ENCODE data around the gene UBASH3A.

The UBASH3A gene

GRCh38 chr21:42433946-42434551 is 30.3 kb downstream of the UBASH3A start:
- DNase-seq: no peak

DNA sequence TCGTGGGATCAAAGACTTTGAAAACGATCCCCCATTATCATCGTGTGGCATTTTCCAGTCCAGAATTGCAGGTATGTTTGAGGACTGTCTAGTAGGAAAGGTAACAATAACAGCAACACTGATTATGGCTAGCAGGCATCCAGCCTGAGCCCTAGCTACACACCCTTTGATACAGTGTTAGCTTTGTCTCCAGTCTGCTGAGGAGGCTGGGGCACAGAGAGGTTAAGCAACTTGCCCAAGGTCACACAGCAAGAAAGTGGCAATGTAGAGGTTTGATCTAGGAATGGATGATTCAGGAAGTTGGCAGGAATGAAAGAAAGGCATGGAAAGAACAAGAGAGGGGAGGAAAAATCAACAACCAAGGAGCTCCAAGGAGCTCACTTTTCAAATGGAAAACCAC is 31.2 kb downstream of the UBASH3A start:
- DNase-seq: no peak

- no peak for DNase-seq
These were observed 31.7 kb downstream of the UBASH3A start for GRCh38 chr21:42435401-42435800.

GRCh38 chr21:42435833-42436232 is 32.1 kb downstream of the UBASH3A start:
- DNase-seq: no peak

DNA sequence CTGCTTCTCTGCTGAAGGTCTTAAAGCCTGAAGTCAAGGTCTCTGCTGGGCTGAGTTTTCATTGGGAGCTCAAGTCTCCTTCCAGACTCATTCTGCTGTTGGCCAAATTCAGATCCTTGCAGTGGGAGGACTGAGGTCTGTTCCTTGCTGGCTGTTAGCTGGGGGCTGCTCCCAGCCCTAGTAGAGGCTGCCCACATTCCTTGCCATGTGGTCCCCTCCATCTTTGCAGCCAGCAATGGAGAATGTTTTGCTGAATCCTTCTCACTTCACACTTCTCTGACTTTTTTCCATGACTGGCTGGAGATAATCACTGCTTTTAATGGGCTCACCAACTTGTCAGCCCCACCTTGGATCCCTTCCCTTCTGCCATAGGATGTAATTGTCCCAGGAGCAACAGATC is 33.2 kb downstream of the UBASH3A start:
- no peak for DNase-seq

DNA sequence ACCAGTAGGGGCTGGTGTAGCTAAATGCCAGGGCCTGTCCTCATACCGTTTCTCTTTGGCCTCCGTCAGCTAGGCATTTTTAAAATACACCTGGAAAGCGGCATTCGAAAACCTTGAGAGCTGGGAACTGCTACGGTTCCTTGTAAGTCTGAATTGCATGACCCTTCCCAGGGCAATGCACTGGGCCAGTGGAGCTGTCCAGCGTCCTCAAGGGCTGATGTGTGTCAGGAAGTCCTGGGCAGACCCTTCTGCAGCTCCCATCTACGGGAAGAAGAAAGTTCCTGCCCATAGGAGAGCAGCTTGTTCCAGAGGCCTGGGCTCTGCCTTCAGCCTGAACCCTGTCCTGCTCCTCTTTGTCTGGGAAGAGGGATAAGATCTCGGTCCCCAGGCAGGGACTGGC is 34.1 kb downstream of the UBASH3A start:
- no peak for DNase-seq

DNA sequence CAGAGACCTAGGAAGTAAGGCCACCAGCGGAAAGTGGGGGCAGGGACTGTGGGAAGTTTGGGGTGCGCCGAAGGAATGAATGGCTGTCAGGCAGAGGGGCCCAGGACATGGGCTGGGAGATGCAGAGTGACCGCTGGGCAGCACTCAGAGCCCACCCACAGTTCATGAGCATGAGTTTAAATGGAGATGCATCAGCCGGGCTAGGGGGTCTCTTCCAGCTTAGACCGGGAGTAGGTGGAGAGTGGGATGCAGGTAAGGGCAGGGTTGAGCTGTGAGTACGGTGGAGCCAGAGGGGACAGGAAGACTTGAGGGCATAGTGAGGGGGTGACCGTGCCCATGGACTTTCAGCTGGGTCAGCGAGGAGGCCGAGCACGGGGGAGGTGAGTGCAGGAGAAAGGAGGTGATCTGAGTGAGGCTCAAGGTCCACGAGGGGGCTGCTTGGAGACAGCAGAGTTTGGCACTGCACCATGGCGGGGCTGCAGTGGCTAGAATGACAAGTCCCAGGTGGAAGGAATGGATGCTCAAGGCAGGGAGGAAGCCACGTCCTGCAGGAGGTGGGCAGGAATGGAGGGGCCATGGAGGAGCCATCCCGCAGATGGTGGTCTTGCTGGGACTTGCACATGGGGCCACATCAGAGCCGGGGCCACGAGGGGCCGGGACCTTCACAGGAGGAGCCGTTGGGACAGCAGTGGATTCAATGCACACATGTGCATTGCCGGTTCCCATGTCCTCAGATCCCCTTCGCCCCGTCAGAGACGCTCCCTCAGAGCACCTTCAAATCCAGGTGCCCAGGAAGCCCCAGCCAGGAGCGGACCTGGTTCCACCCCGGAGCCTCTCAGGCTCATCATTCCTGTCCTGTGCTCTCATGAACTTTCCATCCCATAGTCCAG is 34.9 kb downstream of the UBASH3A start:
- no peak for DNase-seq

- DNase-seq: no peak
These were observed 35.8 kb downstream of the UBASH3A start for GRCh38 chr21:42439284-42440186.

DNA sequence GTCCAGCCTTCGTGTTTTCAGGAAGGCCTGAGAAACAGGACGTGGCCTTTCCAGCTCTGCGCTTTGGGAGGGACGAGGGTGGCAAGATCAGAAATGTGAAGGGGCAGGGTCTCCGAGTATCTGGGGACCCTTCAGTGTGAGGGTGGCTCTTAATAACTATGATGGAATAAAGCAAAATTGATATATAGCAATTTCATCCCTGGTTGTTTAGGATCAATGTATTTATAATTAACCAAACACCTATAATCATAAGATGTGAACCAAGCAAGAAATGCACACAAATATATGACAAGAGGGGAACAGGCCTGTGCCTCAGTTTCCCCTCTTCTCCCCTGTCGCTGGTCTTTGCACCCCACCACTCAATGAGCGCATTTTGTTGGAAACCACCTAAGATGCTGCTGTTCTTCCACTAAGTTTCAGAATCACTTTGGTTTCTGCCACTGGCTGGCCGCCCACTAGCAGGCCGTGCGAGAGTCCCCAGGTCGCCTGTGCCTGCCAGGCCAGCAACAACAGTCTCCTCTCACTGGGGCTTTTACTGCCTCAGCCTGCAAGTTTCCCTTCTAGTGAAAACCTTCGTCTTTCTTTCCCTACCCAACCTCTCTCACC is 36.6 kb downstream of the UBASH3A start:
- no peak for DNase-seq

- DNase-seq: no peak
These were observed 38.3 kb downstream of the UBASH3A start for GRCh38 chr21:42441963-42442362.

GRCh38 chr21:42443181-42443785 is 39.6 kb downstream of the UBASH3A start:
- no peak for DNase-seq

GRCh38 chr21:42443876-42444744 is 40.4 kb downstream of the UBASH3A start:
- DNase-seq: no peak

- DNase-seq: no peak
These were observed 41.0 kb downstream of the UBASH3A start for GRCh38 chr21:42444745-42445059.

- DNase-seq: no peak
These were observed 41.6 kb downstream of the UBASH3A start for GRCh38 chr21:42445311-42445710.

- no peak for DNase-seq
These were observed 42.8 kb downstream of the UBASH3A start for GRCh38 chr21:42446531-42446930.

- no peak for DNase-seq
These were observed 43.5 kb downstream of the UBASH3A start for GRCh38 chr21:42447182-42447581.

DNA sequence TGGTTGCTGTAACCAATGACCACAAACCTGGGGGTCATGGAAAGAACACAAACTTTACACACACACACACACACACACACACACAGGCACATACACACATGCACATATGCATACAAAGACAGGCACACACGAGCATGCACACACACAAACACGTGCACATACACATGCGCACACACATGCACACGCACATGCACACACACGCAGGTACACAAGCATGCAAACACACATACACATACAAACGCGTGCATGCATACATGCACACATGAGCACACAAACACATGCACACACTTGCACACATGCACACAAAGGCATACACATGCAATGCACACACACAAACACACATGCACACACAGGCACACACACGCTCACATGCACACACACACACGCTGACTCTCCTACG is 44.0 kb downstream of the UBASH3A start:
- DNase-seq: no peak

DNA sequence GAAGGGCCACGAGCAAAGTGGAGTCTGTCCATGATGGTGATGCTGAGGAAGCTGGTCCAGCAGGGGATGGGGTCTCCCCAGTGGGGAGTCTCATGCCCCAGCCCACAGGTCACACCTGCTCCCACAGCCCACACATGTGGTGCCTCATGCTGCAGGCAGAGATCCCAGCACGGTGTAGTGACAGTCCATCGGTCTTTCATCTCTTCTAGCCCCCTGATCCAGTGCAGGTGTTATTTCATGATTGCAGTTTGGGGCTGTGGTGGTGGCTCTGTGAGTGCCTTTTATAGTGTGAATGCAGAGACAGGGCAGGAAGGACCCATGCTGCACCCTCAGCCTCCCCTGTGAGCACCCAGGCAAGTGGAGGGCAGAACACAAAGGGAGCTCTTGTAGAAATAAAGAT is 45.0 kb downstream of the UBASH3A start:
- DNase-seq: no peak

- no peak for DNase-seq
These were observed 48.2 kb downstream of the UBASH3A start for GRCh38 chr21:42451941-42452340.

DNA sequence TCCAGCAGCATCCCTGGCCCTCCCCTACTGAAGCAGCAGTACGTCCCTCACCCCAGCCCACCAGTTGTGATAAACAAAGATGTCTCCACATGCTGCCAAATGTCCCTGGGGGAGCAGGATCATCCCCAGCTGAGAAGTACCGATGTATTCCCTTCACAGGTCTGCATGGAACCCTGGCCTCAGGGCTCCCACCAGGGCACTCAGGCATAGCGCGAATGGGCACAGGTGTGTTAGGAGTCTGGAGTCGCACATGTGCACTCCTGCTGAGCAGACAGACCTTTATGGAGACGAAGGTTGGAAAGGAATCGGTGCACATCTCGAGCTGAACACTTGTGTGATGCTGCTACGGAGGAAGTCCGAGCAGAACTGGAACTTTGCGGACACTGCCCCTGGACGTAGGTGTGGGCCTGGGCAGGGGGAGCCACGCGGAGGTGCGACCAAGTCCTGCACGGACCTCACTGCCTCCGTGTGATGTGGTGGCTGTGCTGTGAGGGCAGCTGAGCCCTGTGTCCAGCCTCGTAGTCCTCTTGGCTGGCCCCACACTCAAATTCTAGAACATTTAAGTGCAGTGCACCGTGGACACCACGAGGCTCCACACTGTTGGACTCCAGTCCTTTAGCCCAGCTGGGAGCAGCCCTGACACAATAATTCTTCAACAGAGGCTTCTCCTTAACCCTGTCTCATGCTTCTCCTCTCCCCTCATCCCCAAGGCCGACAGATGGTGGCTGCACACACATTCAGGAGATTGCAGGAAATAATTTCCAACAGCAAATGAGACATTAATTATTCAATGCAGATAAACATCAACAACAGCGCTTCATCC is 48.9 kb downstream of the UBASH3A start:
- DNase-seq: no peak

Measured in fibroblast of skin of right biceps (primary cell).